HG02852 (cell line): ENCODE measurements around the gene MGAT4B.

Experiments
- ATAC-seq: cut with Tn5 transposase; IDR thresholded peaks from one replicate; pipeline ENCODE4 v1.9.1; 2021; ENCODE audit warnings: mild to moderate bottlenecking, moderate library complexity; ENCODE audit not compliant: unreplicated experiment

The MGAT4B gene

DNA sequence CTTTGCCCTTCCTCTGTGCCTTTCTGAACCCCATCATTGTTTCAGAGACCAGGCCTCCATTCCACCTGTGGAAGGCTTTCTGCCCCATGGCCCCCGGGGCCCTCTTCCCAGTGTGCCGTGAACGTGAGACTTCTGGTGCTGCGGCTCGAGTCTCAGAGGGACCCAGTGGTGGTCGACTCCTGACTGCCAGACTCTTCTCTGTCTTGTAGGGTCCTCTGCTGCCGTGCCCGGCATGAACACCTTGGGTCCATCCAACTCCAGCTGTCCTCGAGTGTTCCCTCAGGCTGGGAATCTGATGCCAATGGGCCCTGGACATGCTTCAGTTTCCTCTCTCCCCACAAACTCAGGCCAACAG lies 33.0 kb downstream of the MGAT4B start:
- ATAC-seq, result no peak

DNA sequence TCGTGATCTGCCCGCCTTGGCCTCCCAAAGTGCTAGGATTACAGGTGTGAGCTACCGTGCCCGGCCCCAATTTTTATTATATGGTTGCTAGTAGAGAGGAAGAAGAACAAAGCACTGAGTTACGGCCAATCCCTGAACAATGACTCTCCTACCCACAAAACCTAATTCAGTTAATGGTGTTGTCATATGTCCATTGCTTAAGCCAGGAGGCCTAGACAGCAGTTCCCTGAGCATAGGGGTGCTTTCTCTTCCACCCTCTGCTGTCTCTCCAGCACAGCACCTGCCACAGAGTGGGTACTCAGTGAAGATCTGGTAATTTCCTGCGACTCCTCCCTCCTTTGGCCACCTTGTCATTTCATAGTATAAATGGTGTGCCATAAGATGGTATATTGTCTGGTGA lies 34.3 kb downstream of the MGAT4B start:
- ATAC-seq, result no peak

DNA sequence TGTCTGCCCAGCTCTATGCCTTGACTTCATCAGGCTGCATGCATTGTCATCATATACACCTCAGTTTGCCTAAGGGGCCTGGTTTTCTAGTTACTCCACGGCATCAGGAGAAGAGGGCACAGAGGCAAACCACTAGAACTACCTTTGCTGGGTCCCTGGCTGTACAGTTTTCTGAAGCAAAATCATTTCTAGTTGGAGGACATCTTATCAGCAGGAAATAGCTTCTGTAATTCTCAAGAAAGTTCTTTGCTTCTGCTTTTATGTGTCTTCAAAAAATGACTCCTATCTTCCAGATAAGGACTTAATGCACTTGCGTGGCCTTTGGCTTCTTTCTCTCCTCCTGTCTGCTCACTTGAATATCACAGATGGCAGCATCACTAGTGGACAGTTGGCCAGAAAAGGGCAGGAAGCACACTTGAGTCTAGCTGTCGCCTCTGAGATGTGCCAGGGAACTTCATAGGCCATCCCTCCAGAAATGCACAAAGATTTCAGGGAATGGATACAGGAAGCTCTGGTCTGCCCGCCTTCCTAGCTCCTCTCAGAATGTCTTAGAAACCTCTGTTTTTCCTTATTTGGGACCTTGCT lies 35.3 kb downstream of the MGAT4B start:
- ATAC-seq, result no peak

DNA sequence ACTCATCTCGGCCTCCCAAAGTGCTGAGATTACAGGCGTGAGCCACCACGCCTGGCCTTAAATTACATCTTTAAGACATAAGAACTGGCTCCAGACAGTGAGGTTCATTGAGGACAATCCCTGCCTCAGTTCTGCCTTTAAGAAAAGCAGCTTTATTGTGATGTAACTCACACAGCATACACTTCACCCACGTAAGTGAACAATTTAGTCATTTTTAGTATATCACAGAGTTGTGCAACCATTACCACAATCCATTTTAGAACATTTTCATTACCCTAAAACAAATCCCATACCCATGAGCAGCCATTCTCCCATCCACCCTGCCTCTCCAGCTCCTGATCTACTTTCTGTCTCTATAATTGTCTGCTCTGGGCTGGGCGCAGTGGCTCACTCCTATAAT lies 36.9 kb downstream of the MGAT4B start:
- ATAC-seq, result no peak

DNA sequence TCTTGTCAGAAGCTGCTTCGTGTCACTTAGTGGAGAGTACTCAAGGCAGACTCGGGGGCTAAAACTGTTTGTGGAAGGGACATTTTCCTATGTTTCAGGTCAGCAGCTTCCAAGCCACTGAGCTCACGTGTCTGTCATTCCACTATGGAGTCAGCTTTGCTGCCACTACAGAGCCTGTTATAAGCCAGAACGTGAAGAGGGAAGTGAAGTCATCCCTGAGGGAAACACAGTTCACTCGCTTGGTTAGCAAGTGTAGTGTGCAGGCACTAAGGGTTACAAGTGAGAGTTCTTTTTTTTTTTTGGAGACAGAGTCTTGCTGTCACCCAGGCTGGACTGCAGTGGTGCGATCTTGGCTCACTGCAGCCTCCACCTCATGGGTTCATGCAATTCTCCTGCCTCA lies 37.4 kb downstream of the MGAT4B start:
- ATAC-seq, result no peak

DNA sequence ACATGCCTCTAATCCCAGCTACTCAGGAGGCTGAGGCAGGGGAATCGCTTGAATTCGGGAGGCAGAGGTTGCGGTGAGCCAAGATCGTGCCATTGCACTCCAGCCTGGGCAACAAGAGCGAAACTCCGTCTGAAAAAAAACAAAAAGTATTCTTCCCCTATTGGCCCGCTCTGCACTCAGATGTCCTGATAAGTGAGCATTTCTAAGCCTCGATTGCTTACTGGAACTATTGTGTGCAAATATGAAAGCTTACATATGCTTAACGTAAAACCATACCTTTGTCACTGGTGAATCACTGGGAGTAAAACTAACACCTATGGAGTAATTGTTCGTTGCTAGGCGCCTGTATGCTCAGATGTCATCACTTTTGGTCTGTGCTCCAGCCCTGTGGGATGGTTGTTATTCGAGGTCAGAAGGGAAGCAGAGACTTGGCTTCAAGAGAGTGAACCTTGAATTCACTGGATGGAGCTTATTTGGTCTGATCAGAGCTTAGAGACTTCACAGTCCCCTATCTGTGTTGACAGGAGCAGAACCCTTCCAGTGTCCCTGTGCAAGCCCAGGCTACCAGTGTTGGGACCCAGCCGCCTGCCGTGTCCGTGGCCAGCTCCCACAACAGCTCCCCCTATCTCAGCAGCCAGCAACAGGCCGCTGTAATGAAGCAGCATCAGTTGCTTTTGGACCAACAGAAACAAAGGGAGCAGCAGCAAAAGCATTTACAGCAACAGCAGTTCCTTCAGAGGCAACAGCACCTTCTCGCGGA lies 38.2 kb downstream of the MGAT4B start:
- no peak for ATAC-seq

DNA sequence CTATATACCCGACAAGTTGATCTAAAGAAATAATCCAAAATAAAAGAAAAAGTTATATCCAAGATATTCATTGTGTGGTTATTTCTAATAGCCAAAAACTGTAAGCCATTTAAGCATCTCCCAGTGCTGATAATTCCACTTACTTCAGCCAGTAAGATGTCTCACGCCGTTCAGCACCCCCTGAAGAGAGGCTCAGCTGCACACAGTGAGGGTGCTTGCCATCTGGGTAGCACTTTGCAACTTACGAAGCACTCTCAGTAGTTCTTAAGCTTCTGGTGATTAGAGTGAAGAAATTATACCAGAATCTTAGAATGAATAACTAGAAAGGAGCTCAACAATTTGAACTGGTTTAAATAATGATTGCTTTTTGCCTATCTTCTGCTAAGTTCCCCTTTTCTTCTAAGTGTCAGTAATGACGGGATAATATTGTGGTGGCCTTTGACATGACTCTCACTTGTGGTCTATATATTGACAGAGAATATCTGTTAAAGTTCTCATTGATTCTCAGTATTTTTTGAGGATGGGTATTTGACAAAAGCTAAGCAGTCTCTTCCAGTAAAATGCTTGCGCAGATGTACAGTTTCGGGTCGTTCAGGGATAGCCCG lies 39.1 kb downstream of the MGAT4B start:
- ATAC-seq, result no peak

DNA sequence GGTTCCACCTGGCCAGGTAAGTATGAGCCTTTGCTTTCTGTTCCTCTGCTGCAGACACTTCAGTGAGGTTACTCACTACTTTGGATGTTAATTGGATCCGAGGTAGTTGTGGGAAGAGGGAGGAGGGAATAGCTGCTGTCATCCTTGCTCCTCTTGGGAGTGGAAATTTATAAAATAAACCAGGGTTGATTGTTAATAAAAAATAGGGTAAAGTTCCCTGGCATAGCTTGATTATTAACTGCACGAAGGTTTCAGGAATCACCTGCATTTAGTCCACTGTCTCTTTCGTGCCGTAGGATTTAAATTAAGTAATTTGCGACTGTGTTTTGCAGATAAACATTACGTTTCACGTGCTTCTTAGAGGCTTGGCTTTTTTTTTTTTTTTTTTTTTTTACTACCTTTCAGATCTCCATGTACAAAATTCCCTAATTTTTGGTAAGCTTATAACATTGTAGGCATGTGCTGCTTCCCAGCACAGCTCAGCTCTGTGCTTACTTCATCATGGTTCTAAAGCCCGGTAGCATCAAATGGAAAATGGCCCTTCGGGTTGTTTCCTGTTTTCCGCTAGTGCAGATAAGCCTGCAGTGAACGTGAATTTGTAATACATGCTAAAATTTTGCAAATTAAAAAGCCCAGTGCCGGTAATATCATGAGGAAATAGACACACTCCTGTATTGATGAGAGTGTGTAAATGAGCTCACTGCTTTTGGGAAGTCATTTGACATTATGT lies 39.8 kb downstream of the MGAT4B start:
- ATAC-seq, result no peak

DNA sequence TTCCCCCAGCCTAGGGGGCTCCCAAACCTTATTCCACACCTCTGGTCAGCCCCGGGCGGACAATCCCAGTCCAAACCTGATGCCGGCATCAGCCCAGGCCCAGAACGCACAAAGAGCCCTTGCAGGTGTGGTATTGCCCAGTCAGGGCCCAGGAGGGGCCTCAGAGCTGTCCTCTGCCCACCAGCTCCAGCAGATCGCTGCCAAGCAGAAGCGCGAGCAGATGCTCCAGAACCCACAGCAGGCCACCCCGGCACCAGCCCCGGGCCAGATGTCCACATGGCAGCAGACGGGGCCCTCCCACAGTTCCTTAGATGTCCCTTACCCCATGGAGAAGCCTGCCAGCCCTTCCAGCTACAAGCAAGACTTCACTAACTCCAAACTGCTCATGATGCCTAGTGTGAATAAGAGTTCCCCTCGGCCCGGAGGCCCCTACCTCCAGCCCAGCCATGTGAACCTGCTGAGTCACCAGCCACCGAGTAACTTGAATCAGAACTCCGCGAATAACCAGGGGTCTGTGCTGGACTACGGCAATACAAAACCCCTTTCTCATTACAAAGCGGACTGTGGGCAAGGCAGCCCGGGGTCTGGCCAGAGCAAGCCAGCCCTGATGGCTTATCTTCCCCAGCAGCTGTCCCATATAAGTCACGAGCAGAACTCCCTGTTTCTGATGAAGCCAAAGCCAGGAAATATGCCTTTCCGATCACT lies 40.5 kb downstream of the MGAT4B start:
- ATAC-seq, result no peak

DNA sequence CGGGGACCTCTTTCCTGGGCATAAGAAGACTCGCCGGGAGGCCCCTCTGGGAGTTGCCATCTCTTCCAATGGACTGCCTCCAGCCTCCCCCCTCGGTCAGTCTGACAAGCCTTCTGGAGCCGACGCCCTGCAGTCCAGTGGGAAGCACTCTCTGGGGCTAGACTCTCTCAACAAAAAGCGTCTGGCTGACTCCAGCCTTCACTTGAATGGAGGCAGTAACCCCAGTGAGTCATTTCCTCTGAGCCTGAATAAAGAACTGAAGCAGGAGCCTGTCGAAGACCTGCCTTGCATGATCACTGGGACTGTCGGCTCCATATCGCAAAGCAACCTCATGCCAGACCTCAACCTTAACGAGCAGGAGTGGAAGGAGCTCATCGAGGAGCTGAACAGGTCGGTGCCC lies 41.3 kb downstream of the MGAT4B start:
- ATAC-seq, result no peak

DNA sequence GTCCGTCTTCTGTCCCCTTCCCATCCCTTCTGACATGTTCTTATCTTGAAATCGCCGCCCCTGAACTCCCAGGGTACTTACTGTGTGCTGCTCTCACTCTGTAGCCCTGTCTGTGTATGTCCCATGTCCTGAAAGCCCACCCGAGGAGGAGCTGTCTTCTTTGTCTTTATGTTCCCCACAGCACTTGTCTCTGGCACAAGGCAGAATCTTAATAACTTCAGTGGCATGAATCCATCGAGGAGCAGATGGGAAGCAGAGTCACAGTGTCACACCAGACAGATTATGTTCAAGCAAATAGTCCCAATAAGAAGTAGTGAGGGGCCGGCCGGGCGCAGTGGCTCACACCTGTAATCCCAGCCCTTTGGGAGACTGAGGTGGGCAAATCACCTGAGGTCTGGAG lies 42.6 kb downstream of the MGAT4B start:
- no peak for ATAC-seq

DNA sequence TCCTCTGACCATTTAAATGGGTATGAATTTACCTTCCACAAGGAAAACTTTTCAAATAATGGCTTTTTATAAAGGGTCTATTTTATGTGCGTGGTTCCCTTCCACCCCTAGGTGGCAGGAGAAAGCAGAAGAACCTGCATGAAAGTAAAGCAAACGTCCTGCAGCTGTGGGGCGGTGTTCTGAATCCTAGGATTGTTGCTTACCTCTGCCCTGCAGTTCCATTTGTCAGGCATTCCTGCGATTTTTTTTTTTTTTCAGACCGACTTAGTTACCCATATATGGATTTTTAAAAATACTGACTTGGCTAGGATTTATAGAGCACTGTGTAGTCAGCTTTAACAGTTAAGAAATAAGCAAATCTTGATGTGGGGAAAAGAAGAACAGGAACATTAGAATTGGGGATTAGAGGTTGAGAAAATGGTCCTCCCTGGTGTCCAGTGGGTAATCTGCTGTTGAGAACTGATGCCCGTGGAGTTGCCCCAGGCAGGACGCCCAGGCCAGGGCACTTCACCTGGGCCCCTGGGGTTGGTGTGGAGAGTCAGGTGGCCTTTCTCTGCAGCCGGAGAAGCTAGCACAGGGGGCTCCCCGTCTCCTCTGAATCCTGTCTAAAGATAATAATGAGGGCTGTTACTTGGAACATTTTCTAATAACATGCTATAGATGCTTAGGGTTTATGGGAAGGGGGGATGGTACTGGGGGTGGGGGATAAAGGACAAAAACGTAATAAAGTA lies 43.3 kb downstream of the MGAT4B start:
- no peak for ATAC-seq

DNA sequence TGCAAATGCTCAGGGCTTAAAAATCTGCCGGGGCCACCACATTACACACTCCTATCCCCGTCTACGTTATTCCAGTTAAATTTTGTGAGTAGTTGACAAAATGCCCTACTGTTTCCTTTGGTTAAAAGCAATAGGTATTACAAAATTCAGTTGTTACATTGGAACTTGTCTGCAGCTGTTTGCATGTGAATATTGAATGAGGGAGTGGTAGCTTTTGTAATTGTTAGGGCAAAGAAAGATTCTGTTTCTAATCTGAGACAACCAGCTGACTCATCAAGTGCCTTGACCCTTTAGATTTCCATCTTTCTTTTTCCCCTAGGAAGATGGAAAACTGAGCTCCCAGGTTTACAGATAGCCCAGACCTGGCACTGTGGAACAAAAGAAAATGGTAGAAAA lies 43.9 kb downstream of the MGAT4B start:
- ATAC-seq, result no peak

DNA sequence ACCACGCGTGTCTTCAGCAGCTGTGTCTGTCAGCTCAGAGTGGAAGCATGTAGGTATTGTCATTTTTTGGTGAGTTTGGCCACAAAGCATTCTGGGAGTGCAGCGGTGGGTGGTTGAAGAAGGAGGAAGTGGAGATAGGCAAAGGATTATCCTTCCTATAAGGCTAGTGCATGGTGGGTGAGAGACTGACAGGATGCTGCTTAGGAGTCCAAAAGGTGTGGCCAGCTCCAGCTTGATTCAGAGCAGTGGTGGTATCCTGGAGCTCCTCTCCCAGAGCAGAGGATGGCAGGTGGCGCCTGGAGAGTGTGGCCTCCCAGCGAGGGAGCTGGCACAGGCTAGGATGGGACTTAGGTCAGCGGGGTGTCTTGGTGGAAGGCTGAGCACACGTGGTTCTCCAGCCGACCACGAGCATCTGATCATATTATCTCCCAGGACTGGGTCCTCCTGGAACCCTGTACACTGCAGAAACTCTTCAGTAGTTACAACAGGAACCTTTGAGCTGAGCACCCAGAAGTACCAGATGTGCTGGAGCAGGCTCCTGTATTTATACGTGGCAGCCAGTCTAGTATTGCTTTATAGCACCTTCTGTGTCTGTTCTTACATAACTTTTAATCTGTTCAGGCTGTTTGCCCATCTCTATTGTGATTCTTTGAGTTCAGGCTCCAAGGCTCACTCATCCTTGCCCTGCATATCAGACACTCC lies 44.4 kb downstream of the MGAT4B start:
- peak; percentile 32 for ATAC-seq

DNA sequence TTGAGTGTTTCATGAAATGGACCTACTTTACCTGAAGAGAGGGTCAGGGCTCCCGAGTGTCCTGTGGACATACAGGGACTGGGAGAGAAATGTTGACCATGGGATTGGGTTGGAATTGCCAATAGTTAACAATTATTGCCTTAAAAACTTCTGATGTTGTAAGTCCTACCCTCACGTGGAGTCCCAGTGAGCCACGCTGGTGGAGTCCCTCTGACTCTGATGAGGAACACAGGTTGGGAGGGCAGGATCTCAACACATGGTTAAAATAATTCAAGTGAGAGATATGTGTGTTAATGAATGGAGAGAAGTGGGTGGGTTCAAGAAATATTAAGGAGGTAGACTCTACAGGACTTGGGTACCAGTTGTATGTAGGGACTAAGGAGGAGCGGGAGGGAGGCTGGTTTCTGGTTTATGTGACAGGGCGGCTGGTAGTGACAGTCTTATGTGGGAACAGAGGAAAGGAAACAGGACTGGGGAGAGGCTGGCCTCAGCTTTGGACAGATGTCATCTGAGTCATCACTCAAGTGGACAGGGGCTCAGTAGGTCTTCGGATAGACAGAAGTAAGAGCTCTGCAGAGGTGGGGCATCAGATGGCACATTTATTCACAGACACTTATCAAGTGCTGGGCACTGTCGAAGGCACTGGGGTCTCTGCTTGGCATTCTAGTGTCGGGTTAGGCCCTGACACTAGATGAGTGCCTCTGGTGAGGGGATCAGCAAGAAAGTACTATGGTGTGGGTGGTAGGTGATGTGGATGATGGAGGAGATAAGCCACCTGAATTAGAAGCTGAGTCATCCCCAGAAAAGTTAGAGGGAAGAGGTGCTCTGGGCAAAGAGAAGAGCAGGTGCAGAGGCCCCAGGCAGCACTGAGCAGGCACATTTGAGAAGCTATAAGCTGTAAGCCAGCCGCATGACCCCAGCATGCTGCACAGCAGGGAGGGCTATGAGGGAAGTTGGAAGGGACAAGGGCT lies 46.8 kb downstream of the MGAT4B start:
- ATAC-seq, result peak; percentile 64

DNA sequence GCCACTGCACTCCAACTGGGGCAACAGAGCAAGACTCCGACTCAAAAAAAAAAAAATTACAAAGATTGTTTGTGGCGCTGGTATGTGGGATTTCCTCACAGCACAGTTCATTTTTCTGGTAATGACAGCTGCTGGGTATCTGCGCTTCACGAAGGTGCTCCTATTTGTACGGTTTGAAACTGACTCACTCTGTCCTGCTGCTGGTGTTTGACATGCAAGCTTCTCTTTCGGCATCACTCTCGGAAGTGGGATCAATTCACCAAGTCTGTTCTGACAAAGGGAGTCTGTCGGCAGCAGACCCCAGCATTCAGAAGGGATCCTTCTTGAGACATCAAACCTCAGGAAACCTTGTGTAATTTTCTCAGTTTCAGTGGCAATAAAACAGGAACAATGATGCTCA lies 47.7 kb downstream of the MGAT4B start:
- ATAC-seq, result no peak

DNA sequence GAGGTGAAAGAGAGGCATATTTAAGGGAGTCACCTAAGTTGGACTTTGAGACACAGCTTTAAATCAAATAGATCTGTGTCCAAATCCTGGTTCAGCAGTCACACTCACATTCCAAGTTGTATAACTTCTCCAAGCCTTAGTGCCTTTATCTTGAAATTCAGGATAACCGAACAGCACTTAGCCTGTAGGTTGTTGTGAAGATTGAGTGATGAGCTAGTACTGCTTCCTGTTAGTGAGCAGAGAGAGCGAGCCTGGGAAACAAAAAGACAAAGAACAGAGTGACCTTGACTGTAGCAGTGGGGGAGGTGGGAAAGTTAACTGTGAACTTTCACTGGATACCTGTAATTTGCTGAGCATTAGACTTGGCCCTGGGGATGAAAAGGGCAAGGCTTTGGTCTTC lies 51.6 kb downstream of the MGAT4B start:
- ATAC-seq, result no peak

DNA sequence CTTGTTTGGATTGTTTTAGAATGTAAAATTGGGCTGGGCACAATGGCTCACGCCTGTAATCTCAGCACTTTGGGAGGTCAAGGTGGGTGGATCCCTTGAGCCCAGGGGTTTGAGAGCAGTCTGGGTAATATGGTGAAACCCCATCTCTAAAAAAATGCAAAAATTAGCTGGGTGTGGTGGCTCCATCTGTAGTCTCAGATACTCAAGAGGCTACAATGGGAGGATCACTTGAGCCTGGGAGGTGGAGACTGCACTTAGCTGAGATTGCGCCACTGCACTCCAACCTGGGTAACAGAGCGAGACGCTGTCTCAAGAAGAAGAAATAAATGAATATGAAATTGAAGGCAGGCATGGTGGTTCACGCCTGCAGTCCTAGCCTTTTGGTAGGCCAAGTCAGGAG lies 52.7 kb downstream of the MGAT4B start:
- no peak for ATAC-seq
